ENCODE data around the gene TTLL5. TPM values are rescaled to one million over a fixed set of nuclear protein-coding genes. Genes with fewer than 3 reads are reported as not detected.

Gene TTLL5
- total RNA-seq, 1 donor from 2014 or later = 26.0 TPM

DNA sequence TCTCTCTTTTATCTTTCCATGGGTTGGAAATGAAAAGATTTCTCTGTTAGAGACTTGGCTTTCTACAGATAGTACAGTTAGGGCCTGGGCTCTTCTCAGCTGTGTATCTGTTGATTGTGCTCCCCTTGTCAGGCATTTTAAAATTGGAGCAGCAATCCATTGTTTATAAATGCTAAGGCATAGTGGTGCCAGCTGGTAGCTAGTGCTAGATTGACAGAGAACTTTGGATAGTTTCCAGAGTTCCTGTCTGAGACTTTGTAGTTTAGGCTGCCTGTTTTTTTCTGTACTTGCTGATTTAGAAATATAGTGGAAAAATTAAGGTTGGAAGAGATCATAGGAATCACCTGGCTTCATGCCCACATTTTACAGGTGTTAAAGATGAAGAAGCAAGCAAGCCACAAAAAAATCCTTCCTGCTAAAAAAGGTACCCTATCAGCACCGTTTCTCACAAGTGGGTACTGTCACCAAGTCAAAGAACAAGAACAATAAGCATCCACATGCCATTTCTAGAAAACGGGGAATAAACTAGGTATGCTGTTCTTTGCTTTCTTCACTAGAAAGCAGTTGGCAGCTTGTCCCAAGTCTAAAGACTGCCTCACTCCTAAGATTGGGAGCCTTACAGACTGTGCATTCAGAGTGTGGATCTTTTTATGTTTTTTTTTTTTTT lies 6.2 kb downstream of the TTLL5 start:
- no peak overlapping the region for H3K27ac ChIP-seq
- intact Hi-C loops (cut with DNase I) = no loop called here

DNA sequence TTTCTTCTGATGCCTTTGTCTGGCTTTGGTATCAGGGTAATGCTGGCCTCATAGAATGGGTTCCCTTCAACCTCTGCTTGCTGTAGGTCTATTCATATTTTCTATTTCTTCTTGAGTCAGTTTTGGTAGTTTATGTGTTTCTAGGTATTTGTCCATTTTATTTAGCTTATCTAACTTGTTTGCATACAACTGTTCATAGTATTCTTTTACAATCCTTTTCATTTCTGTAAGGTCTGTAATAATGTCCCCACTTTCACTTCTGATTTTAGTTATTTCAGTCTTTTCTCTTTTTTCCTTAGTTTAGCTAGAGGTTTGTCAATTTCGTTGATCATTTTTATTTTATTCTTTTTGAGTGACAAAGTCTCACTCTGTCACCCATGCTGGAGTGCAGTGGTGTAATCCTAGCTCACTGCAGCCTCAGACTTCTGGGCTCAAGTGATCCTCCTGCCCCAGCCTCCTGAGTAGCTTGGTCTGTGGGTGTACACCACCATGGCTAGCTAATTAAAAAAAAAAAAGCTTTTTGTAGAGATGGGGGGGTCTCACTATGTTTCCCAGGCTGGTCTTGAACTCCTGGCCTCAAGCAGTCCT lies 11.7 kb downstream of the TTLL5 start:
- no peaks in the 10 kb centered on the region for H3K27me3 ChIP-seq
- intact Hi-C loops (cut with DNase I) = no loop called here

More for the DNA sequence above, 6.2 kb downstream of the TTLL5 start:
- Histone ChIP-seq H3K4me3 (no peak overlapping the region), H3K9me3 (no peaks in the 10 kb centered on the region), H3K36me3 (peaks cover 25% of the 10 kb centered on the region), H3K27me3 (no peaks in the 10 kb centered on the region), H3K4me1 (peaks cover under 1% of the 10 kb centered on the region)
- TF ChIP-seq, protein P1, sequence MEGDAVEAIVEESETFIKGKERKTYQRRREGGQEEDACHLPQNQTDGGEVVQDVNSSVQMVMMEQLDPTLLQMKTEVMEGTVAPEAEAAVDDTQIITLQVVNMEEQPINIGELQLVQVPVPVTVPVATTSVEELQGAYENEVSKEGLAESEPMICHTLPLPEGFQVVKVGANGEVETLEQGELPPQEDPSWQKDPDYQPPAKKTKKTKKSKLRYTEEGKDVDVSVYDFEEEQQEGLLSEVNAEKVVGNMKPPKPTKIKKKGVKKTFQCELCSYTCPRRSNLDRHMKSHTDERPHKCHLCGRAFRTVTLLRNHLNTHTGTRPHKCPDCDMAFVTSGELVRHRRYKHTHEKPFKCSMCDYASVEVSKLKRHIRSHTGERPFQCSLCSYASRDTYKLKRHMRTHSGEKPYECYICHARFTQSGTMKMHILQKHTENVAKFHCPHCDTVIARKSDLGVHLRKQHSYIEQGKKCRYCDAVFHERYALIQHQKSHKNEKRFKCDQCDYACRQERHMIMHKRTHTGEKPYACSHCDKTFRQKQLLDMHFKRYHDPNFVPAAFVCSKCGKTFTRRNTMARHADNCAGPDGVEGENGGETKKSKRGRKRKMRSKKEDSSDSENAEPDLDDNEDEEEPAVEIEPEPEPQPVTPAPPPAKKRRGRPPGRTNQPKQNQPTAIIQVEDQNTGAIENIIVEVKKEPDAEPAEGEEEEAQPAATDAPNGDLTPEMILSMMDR (IDR thresholded peaks at IDR 0.05) = no peak
- ATAC-seq (no peak), DNase-seq (no peak)

DNA sequence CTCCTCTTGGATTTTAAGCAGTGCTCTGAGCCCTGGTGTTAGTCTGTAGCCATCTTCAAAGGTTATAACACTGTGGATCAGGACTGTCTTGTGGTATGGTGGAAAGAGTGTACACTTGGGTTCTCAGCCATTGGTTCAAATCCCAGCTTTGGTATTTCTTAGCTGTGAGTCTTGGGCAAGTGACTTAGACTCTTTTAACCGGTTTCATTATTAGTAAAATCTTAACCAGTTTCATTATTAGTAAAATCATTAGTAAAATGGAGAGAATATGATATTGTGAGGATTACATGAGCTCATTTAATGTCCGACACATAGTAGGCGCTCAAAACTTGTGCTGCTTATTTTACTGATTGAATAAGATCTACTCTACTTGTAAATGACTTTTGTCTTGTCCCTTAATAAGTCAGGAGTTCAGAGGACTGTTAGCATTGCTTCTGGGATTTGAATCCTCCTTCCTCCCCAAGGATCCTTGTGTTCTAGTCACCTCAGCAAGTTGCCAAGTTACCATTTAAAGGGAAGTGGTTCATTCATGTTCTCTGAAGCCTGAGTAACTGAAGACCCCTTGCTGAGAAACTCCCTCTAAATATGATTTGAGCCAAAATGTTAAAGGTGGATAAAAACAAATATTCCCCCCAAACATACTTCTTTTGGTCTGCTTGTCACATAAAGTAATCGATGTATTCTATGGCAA lies 12.4 kb downstream of the TTLL5 start:
- DNase-seq = no peak
- H3K36me3 ChIP-seq = peaks cover 25% of the 10 kb centered on the region
- intact Hi-C loops (cut with DNase I) = no loop called here
- H3K9me3 ChIP-seq = no peaks in the 10 kb centered on the region
- H3K4me3 ChIP-seq = no peak overlapping the region
- no peak overlapping the region for H3K27ac ChIP-seq
- H3K27me3 ChIP-seq = no peaks in the 10 kb centered on the region
- TF ChIP-seq, protein P1 (IDR thresholded peaks at IDR 0.05) = no peak
- no peak for ATAC-seq
- no peaks in the 10 kb centered on the region for H3K4me1 ChIP-seq

More for the DNA sequence above, 11.7 kb downstream of the TTLL5 start:
- Histone ChIP-seq H3K36me3 (peaks cover 25% of the 10 kb centered on the region), H3K4me3 (no peak overlapping the region), H3K27ac (no peak overlapping the region), H3K4me1 (no peaks in the 10 kb centered on the region), H3K9me3 (no peaks in the 10 kb centered on the region)
- TF ChIP-seq, protein P1 (IDR thresholded peaks at IDR 0.05) = no peak
- DNase-seq (no peak), ATAC-seq (no peak)

DNA sequence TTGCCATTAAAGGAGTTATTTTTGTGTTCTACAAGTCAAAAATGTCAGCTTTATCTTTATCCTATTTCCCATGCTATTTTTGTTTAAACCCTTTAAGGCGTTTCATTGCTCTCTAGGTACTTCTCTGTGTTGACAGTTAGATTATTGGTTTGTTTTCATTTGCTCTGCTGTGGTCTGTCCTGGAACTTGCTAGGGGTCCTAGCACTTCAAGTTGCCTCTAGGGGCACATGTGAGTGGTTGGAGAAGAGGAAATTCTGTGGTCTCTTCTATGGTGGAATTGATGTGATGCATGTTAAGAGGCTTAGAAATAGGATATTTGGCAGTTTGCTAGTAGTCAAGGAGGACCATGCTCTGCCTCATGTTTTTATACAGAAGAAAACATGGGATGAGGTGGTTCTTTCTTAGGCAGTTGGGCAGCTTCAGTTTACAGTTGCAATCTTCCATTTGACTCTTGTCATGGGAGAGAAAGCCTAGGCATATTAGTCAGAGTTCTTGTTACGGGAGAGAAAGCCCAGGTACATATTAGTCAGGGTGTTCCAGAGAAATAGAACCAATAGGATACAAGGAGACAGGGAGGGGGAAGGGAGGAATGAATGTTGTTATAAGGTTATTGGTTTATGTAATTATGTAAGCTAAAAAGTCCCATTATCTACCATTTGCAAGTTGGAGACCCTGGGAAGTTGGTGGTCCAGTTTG lies 14.4 kb downstream of the TTLL5 start:
- Histone ChIP-seq H3K4me1 (no peaks in the 10 kb centered on the region), H3K9me3 (no peaks in the 10 kb centered on the region), H3K27me3 (no peaks in the 10 kb centered on the region), H3K4me3 (no peak overlapping the region), H3K36me3 (peaks cover 9% of the 10 kb centered on the region), H3K27ac (no peak overlapping the region)
- ATAC-seq = no peak
- intact Hi-C loops (cut with DNase I) = no loop called here
- TF ChIP-seq, protein P1 (IDR thresholded peaks at IDR 0.05) = no peak
- no peak for DNase-seq

DNA sequence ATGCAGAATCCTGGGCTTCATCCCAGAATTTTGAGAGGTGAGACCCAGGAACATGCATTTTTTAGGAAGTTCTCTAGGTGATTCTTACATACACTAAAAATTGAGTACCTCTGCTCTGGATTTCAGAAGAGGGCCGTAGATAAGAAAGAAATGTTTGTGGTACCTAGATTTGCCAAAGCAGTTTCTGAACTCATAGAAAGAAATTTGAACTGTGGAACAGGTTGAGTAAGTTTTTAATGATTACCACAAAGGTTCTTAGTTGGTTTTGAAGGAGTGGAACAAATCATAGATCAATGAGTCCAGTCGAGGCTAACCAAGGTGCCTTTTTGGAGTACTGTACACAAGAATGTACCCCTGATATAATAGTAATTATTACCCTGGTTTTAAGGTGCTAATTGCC lies 24.9 kb downstream of the TTLL5 start:
- H3K27ac ChIP-seq = no peak overlapping the region
- intact Hi-C loops (cut with DNase I) = no loop called here
- no peak for ATAC-seq
- no peaks in the 10 kb centered on the region for H3K27me3 ChIP-seq
- TF ChIP-seq, protein P1 (IDR thresholded peaks at IDR 0.05) = no peak
- H3K4me3 ChIP-seq = no peak overlapping the region
- H3K4me1 ChIP-seq = no peaks in the 10 kb centered on the region
- H3K9me3 ChIP-seq = no peaks in the 10 kb centered on the region
- peaks cover 30% of the 10 kb centered on the region for H3K36me3 ChIP-seq
- no peak for DNase-seq

All from upper lobe of right lung (tissue), 1 donor.